RWPE2 (cell line): ENCODE measurements around the gene CACNA2D3.

Experiments used
- ATAC-seq: fragments of 200-7000 bp; cut with Tn5 transposase; 3 replicates; pipeline ENCODE4 v1.9.1; 2021; ENCODE audit warnings: low read depth
- DNase-seq: peaks from one replicate; pipeline ENCODE4 v3.0.0-alpha.2; 2020; ENCODE audit warnings: low spot score
- H3K27ac ChIP-seq: fragments of 450-650 bp; 2 replicates; pipeline ENCODE4 v1.5.1; 2017; ENCODE audit warnings: mild to moderate bottlenecking; ENCODE audit not compliant: poor library complexity, severe bottlenecking
- H3K27me3 ChIP-seq: fragments of 250-450 bp; sonication (Bioruptor Pico); 2 replicates; pipeline ENCODE4 v1.5.1; 2021; ENCODE audit warnings: mild to moderate bottlenecking, moderate library complexity; ENCODE audit not compliant: insufficient read depth, poor library complexity, severe bottlenecking
- H3K36me3 ChIP-seq: fragments of 250-450 bp; sonication (Bioruptor Pico); 2 replicates; pipeline ENCODE4 v1.5.1; 2020; ENCODE audit warnings: low read depth, mild to moderate bottlenecking, moderate library complexity
- H3K4me1 ChIP-seq: fragments of 250-450 bp; sonication (Bioruptor Pico); 2 replicates; pipeline ENCODE4 v1.5.1; 2021; ENCODE audit warnings: mild to moderate bottlenecking, moderate library complexity; ENCODE audit not compliant: insufficient read depth, poor library complexity, severe bottlenecking
- H3K4me3 ChIP-seq: fragments of 250-450 bp; sonication (Bioruptor Pico); 2 replicates; pipeline ENCODE4 v1.5.1; 2021; ENCODE audit warnings: mild to moderate bottlenecking, moderate library complexity; ENCODE audit not compliant: severe bottlenecking
- H3K9me3 ChIP-seq: fragments of 250-450 bp; sonication (Bioruptor Pico); 2 replicates; pipeline ENCODE4 v1.5.1; 2021; ENCODE audit warnings: mild to moderate bottlenecking, moderate library complexity; ENCODE audit not compliant: severe bottlenecking
- TF ChIP-seq, protein P1 (sequence below): fragments of 450-650 bp; IDR thresholded peaks from one replicate; pipeline ENCODE4 v1.5.1; 2017; ENCODE audit warnings: mild to moderate bottlenecking, moderate library complexity; ENCODE audit not compliant: poor library complexity, severe bottlenecking

The CACNA2D3 gene

DNA sequence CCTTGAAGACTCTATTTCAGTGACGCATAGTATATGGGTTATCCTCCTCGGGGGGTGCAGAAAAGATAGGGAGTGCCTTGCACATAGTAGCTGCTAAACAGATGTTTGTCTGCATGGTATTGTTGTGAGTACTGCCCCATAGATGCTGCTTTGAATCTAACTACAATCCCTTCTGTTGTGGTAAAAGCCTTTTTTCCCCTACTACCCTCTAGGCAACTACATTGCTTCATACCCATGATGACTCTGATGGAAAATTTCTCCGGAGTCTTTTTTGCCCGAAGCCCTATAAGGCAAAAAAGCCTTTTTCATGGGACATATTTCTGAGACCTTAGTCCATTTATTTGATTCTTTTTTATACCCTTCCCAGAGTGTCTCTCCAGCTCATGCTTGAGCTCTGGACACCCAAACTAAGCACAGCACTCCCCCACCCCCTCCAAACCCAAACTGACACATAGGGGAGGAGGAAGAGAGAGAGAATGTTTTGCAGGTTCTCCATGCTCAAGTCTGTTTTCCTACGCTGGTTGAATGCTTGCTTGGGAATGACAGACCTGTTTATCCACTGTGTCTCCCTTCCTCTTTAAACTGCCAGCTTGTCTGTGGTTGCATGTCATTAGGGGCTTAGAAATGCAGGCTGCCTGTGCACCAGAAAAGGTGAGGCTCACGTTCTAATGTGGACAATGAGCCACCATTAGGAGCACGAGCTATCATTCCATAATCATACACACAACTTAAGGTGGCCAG is 752.6 kb downstream of the CACNA2D3 start:
- DNase-seq (no peak), ATAC-seq (no peak)
- TF ChIP-seq, protein P1, sequence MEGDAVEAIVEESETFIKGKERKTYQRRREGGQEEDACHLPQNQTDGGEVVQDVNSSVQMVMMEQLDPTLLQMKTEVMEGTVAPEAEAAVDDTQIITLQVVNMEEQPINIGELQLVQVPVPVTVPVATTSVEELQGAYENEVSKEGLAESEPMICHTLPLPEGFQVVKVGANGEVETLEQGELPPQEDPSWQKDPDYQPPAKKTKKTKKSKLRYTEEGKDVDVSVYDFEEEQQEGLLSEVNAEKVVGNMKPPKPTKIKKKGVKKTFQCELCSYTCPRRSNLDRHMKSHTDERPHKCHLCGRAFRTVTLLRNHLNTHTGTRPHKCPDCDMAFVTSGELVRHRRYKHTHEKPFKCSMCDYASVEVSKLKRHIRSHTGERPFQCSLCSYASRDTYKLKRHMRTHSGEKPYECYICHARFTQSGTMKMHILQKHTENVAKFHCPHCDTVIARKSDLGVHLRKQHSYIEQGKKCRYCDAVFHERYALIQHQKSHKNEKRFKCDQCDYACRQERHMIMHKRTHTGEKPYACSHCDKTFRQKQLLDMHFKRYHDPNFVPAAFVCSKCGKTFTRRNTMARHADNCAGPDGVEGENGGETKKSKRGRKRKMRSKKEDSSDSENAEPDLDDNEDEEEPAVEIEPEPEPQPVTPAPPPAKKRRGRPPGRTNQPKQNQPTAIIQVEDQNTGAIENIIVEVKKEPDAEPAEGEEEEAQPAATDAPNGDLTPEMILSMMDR = no peak
- H3K4me3 ChIP-seq = no peak overlapping the region
- no peaks in the 10 kb centered on the region for H3K9me3 ChIP-seq
- no peaks in the 10 kb centered on the region for H3K4me1 ChIP-seq
- H3K27me3 ChIP-seq = no peaks in the 10 kb centered on the region
- no peaks in the 10 kb centered on the region for H3K36me3 ChIP-seq
- H3K27ac ChIP-seq = no peak overlapping the region

DNA sequence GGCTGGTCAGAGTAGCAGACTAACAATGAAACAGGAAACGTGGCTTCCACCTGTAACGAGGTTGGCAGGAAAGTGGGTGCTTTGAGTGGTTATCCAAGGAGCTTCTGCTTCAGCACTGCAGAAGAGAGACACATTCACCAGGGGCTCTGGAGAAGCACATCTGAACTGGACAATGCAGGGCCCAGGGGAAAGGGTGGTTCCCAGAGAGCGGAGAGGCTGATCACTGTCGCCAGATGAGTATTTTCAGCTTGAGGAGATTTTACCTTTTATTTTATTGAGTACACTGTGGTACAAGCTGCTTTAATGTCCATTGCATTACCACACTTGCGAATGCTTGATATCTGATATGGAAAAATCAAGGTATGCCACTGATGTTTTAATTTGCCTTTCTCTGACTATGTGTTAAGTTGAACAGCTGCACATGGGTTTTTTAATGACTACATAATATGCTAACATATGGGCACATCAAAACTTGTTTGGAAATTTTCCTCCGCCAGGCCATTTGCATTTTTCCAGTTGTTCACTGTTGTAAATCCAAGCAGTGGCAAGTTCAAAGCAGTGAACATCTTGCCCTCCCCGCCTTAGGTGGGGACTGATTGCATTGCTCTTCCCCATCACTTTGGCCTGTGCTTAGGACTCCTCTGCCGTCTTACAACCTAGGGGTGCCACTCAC is 753.4 kb downstream of the CACNA2D3 start:
- no peak overlapping the region for H3K4me3 ChIP-seq
- H3K36me3 ChIP-seq = no peaks in the 10 kb centered on the region
- H3K9me3 ChIP-seq = no peaks in the 10 kb centered on the region
- TF ChIP-seq, protein P1 = no peak
- no peaks in the 10 kb centered on the region for H3K4me1 ChIP-seq
- H3K27ac ChIP-seq = no peak overlapping the region
- no peak for ATAC-seq
- no peak for DNase-seq
- H3K27me3 ChIP-seq = no peaks in the 10 kb centered on the region

DNA sequence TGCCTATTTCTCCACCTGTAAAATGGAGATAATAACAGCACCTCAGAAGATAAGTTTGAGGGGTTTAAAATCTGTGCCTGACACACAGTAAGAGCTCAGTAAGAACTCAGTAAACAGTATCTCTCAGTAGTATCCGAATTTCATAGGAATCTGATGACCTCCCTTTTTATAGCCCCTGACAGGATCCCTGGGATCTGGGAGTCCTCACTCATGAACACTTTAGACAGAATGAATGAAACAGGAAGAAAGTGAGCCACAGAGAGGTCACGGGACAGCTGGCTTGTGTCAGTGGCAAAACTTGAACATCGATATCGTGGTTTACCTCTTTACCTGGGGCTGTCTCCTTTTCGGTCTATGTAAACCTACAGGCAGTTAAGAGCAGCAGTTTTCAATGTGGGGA is 754.3 kb downstream of the CACNA2D3 start:
- Histone ChIP-seq H3K27me3 (no peaks in the 10 kb centered on the region), H3K9me3 (no peaks in the 10 kb centered on the region), H3K4me3 (no peak overlapping the region), H3K4me1 (no peaks in the 10 kb centered on the region), H3K27ac (no peak overlapping the region), H3K36me3 (no peaks in the 10 kb centered on the region)
- ATAC-seq = no peak
- no peak for DNase-seq
- TF ChIP-seq, protein P1 = no peak

DNA sequence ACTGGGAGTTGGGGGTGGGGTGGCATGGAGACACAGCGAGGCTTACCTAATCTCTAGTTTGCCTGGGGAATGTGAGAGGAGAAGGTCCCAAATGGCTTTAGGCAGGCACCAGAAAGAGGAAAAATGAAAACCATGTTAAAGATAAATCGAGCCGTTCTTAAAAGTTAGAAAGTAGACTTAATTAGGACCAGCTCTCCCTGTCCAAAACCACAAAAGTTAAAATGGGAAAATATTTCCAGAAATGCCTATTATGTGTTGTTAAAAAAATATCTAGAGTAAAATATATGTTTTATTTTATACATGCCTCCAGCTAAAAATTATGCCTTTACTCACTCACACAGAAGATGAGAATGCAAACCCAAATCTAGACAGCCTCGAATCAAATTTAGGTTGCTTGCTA is 755.4 kb downstream of the CACNA2D3 start:
- Histone ChIP-seq H3K4me3 (no peak overlapping the region), H3K27ac (no peak overlapping the region), H3K4me1 (peaks cover 8% of the 10 kb centered on the region), H3K36me3 (no peaks in the 10 kb centered on the region), H3K9me3 (no peaks in the 10 kb centered on the region), H3K27me3 (no peaks in the 10 kb centered on the region)
- TF ChIP-seq, protein P1 = no peak
- ATAC-seq = no peak
- no peak for DNase-seq

DNA sequence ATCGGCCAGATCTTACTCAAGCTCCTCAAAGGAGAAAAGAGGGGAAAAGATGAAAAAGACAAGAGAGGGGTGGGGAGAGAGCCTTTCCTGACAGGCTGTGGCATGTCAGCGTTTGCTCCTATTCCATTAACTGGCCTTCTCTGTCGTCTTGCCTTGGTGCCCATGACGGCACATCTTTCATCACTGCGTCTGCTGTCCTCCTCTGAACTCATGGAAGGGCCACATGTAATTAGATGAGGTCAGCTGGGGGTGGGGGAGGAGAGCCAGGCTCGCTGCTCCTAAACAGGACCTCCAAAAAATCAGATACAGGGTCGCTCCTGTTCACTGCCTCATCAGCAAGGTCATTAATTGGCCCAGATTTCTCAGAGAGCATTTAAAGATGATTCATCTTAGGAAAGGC is 755.8 kb downstream of the CACNA2D3 start:
- H3K27ac ChIP-seq = no peak overlapping the region
- no peaks in the 10 kb centered on the region for H3K27me3 ChIP-seq
- H3K4me1 ChIP-seq = peaks cover 12% of the 10 kb centered on the region
- ATAC-seq (no peak), DNase-seq (no peak)
- H3K9me3 ChIP-seq = no peaks in the 10 kb centered on the region
- no peak overlapping the region for H3K4me3 ChIP-seq
- TF ChIP-seq, protein P1 = no peak
- H3K36me3 ChIP-seq = no peaks in the 10 kb centered on the region
